Measurements from ENCODE around the gene KLLN. TPM values are rescaled to one million over a fixed set of nuclear protein-coding genes. Genes with fewer than 3 reads are reported as not detected.
A peak's percentile ranks its signal among the peaks of the same experiment; 100 is the strongest.
"Not testable (repeated sequence)": the region's sequence is repeated elsewhere in the genome, so short reads cannot be mapped to it uniquely, and the experiment has no call there.

The KLLN gene
- total RNA-seq, 3 donors from 2014 or later = 0.60 to 1.1 (median 0.90) TPM

GRCh38 chr10:87852089-87852488, 11.2 kb downstream of the KLLN start:
- intact Hi-C loops (cut with DNase I, micrococcal nuclease) = loop anchor here in 1 of 2 donors (10.0 kb wide), 1 partner anchor 533 kb away; no protein-coding TSS in a partner anchor
- no peak for DNase-seq
- ATAC-seq = no peak
- no peaks in the 10 kb centered on the region for H3K36me3 ChIP-seq (ENCODE audit: low read depth)
- TF ChIP-seq CTCF (IDR thresholded peaks at IDR 0.05) = no peak
- no peaks in the 10 kb centered on the region for H3K9me3 ChIP-seq
- no peaks in the 10 kb centered on the region for H3K4me1 ChIP-seq (ENCODE audit: low read depth)
- no peak overlapping the region for H3K4me3 ChIP-seq

- intact Hi-C loops (cut with DNase I, micrococcal nuclease) = loop anchor here in 1 of 2 donors (10.0 kb wide), 1 partner anchor 534 kb away; no protein-coding TSS in a partner anchor
- Histone ChIP-seq H3K4me1 (ENCODE audit: low read depth) (peaks cover 4% of the 10 kb centered on the region), H3K36me3 (ENCODE audit: low read depth) (no peaks in the 10 kb centered on the region), H3K4me3 (no peak overlapping the region), H3K9me3 (no peaks in the 10 kb centered on the region)
- ATAC-seq (peak; percentile 93), DNase-seq (peak in 2 of 3 donors; percentile 54 to 71)
- TF ChIP-seq CTCF (IDR thresholded peaks at IDR 0.05) = peak; percentile 40
Measured at GRCh38 chr10:87850742-87851205, 12.6 kb downstream of the KLLN start.

- intact Hi-C loops (cut with DNase I, micrococcal nuclease) = loop anchor here (10.0 kb wide), 1 partner anchor 706 kb away; no protein-coding TSS in a partner anchor
- no peak for ATAC-seq
Measured at GRCh38 chr10:87849001-87849400, 14.3 kb downstream of the KLLN start.

DNA sequence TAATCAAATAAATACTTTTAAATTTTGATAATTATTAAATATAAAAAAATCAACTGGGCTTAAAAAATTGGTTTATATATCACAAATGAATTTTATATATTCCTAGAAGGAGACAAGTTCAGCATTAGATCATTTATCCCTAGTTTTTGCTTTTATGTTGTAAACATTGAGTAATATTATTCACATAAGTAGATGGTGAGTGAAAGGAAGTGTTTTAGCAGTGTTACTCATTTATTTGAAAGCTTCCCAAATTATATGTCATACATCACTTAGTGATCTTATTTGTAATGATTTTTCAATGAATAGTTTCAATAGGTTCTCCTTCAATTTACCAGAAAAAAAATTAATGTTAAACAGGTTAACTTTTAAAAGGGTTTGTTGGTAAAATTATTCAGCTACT, 15.8 kb downstream of the KLLN start:
- ATAC-seq = no peak
- DNase-seq = no peak
- Histone ChIP-seq H3K4me1 (ENCODE audit: low read depth) (peaks cover 12% of the 10 kb centered on the region), H3K9me3 (no peaks in the 10 kb centered on the region), H3K36me3 (ENCODE audit: low read depth) (no peaks in the 10 kb centered on the region), H3K4me3 (no peak overlapping the region)
- intact Hi-C loops (cut with DNase I, micrococcal nuclease) = loop anchor here (10.0 kb wide), 1 partner anchor 707 kb away; no protein-coding TSS in a partner anchor
- no peak for TF ChIP-seq CTCF (IDR thresholded peaks at IDR 0.05)

More at GRCh38 chr10:87849001-87849400, 14.3 kb downstream of the KLLN start:
- Histone ChIP-seq H3K4me1 (ENCODE audit: low read depth) (peaks cover 7% of the 10 kb centered on the region), H3K9me3 (no peaks in the 10 kb centered on the region), H3K4me3 (no peak overlapping the region), H3K36me3 (ENCODE audit: low read depth) (no peaks in the 10 kb centered on the region)
- no peak for DNase-seq
- TF ChIP-seq CTCF (IDR thresholded peaks at IDR 0.05) = no peak

DNA sequence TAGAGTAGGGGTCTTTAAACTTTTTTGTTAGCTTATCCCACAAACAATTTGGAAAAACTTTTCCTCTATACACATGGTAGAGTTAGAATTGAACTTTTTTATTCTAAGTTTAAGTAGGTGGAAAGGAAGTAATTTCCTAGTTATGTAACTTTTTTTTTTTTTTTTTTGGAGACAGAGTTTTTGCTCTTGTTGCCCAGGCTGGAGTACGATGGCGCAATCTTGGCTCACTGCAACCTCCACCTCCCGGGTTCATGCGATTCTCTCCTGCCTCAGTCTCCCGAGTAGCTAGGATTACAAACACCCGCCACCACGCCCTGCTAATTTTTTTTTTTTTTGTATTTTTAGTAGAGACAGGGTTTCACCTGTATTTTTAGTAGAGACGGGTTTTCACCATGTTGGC, 16.6 kb downstream of the KLLN start:
- intact Hi-C loops (cut with DNase I, micrococcal nuclease) = loop anchor here (10.0 kb wide), 1 partner anchor 708 kb away; no protein-coding TSS in a partner anchor
- H3K4me1 ChIP-seq (ENCODE audit: low read depth) = peaks cover 12% of the 10 kb centered on the region
- not testable (repeated sequence) for H3K4me3 ChIP-seq; H3K36me3 ChIP-seq (ENCODE audit: low read depth); H3K9me3 ChIP-seq; DNase-seq; ATAC-seq

DNA sequence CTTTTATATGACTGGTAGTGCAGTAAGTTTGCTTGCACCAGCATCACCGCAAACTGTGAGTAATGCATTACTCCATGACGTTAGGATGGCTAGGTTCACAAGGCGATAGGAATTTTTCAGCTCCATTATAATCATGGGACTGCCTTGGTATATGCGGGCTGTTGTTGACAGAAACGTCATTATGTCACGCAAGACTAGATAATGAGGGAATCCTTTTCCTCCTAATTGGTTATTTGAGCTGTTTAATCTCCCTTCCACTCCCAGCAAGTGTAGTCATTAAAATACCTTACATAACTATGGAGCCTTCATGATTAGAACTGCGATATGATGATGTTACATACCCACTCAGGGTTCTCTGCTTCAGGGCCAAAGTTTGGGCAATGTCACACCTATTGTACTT, 17.3 kb downstream of the KLLN start:
- no peak overlapping the region for H3K4me3 ChIP-seq
- no peaks in the 10 kb centered on the region for H3K36me3 ChIP-seq (ENCODE audit: low read depth)
- H3K9me3 ChIP-seq = no peaks in the 10 kb centered on the region
- DNase-seq (no peak), ATAC-seq (no peak)
- intact Hi-C loops (cut with DNase I, micrococcal nuclease) = loop anchor here (10.0 kb wide), 1 partner anchor 709 kb away; no protein-coding TSS in a partner anchor
- no peak for TF ChIP-seq CTCF (IDR thresholded peaks at IDR 0.05)
- H3K4me1 ChIP-seq (ENCODE audit: low read depth) = peaks cover 12% of the 10 kb centered on the region

All from mucosa of descending colon (tissue), 3 donors.